ENCODE data around the gene RERG.

DNA sequence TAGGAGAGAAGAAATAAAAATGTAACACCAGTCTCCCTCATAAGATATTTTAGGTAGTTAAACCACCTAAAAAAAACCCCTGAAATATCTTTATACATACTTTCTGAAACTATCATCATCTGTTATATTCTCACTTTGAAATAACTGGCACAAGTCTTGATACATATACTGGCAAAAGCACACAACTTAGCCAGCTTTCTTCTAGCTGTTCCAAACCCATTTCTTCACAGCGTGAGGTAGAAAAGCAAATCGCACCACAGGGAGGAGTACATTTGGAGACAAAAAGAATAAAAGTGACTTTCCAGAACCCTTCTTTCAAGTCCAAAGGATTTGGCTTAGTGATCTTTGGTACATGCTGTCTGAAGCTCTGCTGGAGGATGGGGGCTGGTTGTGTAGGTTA is 78.5 kb downstream of the RERG start:
- TF ChIP-seq EP300 (IDR thresholded peaks at IDR 0.05) (no peak), POLR2A (IDR thresholded peaks at IDR 0.05) (no peak), POLR2AphosphoS5 (IDR thresholded peaks at IDR 0.05) (no peak)
- TF ChIP-seq, protein P1, sequence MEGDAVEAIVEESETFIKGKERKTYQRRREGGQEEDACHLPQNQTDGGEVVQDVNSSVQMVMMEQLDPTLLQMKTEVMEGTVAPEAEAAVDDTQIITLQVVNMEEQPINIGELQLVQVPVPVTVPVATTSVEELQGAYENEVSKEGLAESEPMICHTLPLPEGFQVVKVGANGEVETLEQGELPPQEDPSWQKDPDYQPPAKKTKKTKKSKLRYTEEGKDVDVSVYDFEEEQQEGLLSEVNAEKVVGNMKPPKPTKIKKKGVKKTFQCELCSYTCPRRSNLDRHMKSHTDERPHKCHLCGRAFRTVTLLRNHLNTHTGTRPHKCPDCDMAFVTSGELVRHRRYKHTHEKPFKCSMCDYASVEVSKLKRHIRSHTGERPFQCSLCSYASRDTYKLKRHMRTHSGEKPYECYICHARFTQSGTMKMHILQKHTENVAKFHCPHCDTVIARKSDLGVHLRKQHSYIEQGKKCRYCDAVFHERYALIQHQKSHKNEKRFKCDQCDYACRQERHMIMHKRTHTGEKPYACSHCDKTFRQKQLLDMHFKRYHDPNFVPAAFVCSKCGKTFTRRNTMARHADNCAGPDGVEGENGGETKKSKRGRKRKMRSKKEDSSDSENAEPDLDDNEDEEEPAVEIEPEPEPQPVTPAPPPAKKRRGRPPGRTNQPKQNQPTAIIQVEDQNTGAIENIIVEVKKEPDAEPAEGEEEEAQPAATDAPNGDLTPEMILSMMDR (IDR thresholded peaks at IDR 0.05), result no peak

Measured in upper lobe of left lung (tissue), 4 donors.